NCI-H2171 treated with DMSO at 0.1 percent for 48 hours (cell line): ENCODE data around the gene CREB1.

ENCODE experiments used
- DNase-seq: peaks from one replicate; lab custom pipeline; 2025; lab: John Stamatoyannopoulos, UW

CREB1 gene

GRCh38 chr2:207504513-207505170 lies 25.1 kb upstream of the CREB1 start:
- no peak for DNase-seq

- DNase-seq, result no peak
Measured at GRCh38 chr2:207505171-207505570, 24.6 kb upstream of the CREB1 start.

DNA sequence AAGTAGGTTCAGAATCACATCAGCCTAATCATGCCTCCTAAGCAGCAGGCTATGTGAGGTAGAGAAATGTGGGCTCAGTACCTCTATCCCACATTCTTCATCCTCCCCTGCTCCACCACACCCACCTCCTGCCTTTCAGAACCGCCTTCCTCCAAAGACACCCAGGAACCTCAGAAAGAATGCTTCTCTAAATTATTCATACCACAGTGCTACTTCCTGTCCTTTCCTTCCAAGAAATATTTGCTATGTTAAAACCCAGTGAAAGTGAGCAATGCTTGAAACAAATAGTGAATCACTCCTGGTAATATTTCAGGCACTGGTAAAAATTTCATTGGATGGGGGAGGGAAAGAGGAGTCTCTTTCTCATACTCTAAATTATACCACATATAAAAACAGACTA lies 24.0 kb upstream of the CREB1 start:
- DNase-seq, result no peak

DNA sequence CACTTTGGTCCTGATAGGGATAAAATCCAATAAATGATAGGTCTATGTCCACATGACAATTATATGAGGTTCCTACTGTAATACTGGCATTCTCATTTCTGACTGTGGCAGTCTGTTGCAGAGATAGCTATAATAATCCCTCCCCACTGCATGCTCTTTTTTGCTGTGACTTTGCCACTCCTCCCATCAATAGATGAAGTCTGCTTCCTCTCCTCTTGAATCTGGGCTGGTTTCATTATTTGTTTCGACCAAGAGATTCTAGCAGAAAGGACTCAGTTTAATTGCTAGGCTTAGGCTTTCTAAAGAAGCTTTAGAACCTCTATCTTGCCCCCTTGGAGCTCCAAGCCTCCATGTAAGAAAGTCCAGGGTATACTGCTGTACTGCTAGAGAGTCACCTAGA lies 23.3 kb upstream of the CREB1 start:
- DNase-seq, result no peak

GRCh38 chr2:207510148-207510547 lies 19.6 kb upstream of the CREB1 start:
- DNase-seq, result no peak

DNA sequence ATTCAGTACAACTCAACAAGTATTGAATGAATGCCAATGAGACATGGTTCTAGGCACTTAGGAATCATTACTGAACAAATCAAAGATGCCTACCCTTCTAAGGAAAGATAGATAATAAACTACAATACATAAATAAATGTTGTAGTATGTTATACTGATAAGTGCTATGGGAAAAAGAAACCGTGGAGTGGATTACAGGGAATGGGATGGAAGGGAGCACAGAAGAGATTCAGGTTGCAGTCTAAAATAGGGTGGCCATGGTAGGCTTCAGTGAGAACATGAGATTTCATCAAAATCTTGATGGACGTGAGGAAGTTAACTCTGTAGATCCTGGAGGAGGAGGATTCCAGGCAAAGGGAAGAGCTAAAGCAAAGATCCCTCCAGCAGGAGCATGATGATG lies 17.9 kb upstream of the CREB1 start:
- no peak for DNase-seq

GRCh38 chr2:207512356-207512755 lies 17.4 kb upstream of the CREB1 start:
- DNase-seq, result no peak

DNA sequence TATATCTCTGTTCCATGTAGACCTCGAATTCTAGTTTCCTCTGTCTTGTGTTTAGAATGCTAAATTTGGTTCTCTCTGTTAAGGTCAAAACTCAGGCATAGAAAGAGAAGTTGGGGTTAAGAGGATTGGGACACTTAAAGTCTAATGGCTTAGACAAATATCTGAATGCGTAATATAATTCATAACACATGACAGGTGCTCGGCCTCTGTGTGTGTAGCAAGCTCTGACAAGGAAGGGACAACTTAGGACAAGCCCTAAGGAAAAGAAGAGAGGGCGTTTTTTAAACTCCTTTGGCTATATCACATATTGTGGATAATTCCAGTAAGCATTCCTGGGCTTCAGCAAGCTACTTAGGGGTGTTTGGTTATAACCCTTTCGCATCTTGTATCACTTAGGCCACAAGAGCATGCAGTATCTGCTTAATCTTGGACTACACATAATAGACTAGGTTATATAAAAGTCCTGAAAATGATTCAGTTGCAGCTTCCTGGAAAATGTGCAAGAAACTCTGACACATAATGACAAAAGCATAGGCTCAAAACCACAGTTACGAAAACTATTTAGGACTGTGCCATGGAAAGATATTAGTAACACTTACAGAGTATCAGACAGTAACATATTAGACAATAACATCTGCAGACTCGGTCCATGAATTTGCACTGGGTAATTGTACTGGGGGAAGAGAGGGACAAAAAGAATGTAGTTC lies 16.1 kb upstream of the CREB1 start:
- DNase-seq, result no peak

GRCh38 chr2:207514451-207514850 lies 15.3 kb upstream of the CREB1 start:
- no peak for DNase-seq

DNA sequence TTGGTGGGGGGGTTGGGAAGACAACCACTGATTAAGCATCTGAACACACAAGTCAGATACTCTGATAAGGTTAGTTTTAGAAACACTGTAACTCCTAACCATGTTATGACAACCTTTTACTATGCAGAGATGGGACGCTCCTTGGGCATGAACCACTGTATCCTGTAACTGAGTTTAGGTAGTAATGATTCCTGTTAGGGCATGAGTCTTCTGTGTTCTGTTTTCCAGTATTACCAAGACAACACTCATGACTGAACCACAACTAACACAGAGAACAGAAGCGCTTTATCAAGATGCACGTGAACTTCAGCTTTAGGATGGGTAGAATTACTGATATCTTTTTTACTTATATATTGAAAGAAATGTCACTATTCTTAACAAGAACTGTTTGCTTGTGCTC lies 14.1 kb upstream of the CREB1 start:
- DNase-seq, result no peak

DNA sequence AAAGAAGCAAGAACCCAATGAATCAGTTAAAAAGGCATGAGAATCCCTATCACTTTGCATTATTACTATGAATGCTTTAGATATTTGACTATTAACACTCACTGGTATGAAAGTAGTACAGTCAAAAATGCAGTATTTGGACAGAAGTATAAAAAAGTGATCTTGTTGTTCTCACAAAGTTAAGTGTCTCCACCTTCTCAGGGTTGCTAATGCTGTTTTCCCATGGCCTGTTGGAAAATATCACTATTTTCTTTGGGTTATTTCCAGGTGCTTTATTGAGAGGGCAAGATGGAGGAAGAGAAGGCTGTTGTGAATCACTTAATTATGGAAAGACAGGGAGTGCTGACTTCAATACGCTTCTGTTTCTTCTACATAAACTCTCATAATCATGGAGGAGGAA lies 13.6 kb upstream of the CREB1 start:
- DNase-seq, result no peak

GRCh38 chr2:207523005-207523404 lies 6.8 kb upstream of the CREB1 start:
- no peak for DNase-seq

- no peak for DNase-seq
Measured at GRCh38 chr2:207525296-207525695, 4.5 kb upstream of the CREB1 start.

- peak; percentile 40 for DNase-seq
Measured at GRCh38 chr2:207528980-207529329, 807 bp upstream of the CREB1 start.

GRCh38 chr2:207530160-207531031 lies 634 bp downstream of the CREB1 start:
- DNase-seq, result peak; percentile 46

GRCh38 chr2:207531032-207531952 lies 1.5 kb downstream of the CREB1 start:
- peak; percentile 46 for DNase-seq

- no peak for DNase-seq
Measured at GRCh38 chr2:207532676-207533075, 2.9 kb downstream of the CREB1 start.

GRCh38 chr2:207533461-207534008 lies 3.8 kb downstream of the CREB1 start:
- DNase-seq, result no peak

DNA sequence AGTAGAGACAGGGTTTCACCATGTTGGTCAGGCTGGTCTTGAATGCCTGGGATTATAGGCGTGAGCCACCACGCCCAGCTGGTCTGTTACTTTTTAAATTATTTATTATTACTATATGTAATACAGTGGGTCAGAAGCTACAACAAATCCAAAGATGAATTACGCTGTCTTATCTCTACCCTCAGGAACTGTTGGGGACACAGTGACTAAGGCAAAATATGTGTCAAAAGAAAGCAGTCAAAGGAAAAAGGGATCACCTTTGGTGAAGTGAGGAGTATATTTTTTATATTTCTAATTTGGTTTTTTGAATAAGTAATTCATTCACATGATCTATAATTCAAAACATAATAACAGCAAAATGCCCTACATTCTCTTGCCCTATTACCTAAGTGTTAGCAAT lies 4.7 kb downstream of the CREB1 start:
- no peak for DNase-seq

DNA sequence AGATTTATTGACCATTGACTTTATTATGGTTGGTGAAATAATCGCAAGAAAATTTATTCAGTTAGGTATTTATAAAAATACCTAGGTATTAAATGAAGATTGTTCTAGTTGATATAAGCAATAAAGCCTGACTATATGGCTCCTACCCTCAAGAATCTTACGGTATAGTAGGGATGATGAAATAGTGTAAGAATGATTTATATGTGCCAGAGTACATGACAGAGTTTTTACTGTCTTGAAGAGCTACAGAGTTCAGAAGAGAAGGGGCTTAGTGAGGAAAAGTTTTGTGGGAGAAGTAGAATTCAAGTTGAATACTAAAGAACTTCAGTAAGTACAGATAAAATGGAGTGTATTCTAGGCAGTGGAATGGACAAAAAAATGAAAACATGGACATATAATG lies 9.7 kb downstream of the CREB1 start:
- DNase-seq, result no peak

GRCh38 chr2:207540431-207540830 lies 10.7 kb downstream of the CREB1 start:
- DNase-seq, result no peak

DNA sequence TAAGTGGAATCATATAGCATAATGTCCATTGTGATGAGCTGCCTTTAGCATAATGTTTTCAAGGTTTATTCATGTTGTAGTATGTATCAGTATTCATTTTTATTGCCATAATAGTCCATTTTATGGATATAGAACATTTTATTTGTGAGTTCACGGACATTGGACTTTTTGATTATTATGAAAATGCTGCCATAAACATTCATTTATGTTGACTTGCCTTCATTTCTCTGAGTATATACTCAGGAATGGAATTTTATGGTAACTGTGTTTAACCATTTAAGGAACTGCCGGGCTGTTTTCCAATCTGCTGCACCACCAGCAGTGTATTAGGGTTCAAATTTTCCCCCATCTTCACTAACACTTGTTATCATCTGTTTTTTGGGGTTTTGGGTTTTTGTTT lies 12.2 kb downstream of the CREB1 start:
- no peak for DNase-seq
